GM19099 (cell line): ENCODE results near the gene TTLL4.

ENCODE experiments used
- POLR2A ChIP-seq: IDR thresholded peaks from 3 replicates; pipeline ENCODE4 v1.6.1; 2011; ENCODE audit warnings: low read depth; ENCODE audit not compliant: insufficient read length; ENCODE audit errors: extremely low read depth

TTLL4 gene

DNA sequence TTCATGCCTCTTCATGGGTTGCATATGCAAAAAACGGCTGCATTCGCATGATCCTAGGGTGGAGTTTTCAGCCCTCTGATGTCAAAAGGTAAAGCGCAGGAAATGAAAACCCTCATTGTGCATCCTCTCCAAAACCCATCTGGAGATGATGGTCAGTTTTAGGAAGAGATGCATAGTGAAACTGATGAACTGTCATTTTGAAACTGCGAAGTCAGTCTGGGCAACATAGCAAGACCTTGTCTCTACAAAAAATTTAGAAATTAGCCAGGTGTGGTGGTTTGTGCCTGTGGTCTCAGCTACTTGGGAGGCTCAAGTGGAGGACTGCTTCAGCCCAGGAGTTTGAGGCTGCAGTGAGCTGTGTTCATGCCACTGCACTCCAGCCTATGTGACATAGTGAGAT is 2.5 kb upstream of the TTLL4 start:
- TF ChIP-seq POLR2A, result no peak

DNA sequence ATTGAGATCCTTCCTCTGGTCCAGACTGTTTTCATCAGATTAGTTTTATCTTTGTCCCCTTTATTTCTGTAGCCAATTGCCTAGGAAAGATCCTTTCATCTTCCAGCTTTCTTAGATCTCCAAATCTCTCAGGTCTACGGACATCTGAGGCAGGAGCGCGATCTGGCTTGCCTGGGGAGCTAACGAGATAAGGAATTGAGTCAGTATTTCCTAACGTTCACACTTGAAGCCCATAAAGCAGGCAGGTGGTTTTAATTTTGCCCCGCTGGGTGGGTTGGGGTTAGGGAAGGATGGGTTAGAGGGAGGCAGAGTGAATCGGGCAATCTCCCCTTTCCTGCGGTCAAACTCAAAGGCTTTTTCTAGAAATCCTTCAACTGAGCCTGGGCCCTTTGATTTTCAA is 727 bp upstream of the TTLL4 start:
- no peak for TF ChIP-seq POLR2A

DNA sequence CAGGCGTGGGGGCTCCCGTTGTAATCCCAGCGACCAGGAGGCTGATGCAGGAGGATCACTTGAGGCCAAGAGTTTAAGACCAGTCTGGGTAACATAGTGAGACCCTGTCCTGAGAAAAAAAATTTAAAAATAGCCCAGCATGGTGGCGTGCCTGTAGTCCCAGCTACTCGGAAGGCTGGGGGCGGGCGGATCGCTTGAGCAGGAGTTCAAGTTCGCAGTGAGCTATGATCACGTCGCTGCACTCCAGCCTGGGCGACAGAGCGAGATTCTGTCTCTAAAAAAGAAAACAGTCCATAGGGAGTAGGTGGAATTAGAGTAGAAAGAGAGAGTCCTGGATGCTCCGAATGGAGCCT is 325 bp upstream of the TTLL4 start:
- no peak for TF ChIP-seq POLR2A

DNA sequence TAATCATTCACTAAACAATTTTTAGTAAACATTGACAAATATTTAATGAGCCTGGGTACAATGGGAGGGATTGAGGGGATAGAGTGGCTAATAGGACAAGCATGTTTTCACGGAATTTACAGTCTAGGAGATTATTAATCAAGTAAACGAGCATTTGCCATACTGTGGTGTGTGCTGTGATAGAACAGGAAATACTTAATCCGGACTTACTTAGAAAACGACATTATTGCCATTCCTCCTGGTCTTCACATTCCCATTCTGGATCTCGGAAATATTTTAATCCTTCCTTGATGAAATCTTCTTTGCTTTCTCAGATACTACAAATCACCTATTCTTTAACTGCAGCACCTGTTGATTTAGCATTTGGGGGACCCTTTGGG is 905 bp downstream of the TTLL4 start:
- TF ChIP-seq POLR2A, result no peak

DNA sequence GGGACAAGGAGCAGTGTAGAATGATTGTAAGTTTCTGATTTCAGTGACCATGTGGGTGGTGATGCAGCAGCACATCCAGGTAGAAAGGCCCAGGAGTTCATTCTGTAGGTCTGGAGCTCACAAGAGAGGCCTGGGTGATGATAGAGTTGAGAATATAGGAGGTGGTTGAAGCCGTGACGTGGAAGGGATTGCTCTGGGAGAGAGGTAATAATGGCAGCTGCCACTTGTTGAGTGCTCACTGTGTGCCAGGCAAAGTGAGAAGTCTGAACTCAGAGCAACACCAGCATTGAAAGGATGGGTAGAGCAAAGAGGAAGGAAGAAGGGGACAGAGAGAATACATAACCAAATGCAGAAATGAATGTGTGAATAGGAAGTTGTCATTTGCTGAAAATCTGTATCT is 3.3 kb downstream of the TTLL4 start:
- TF ChIP-seq POLR2A, result no peak

DNA sequence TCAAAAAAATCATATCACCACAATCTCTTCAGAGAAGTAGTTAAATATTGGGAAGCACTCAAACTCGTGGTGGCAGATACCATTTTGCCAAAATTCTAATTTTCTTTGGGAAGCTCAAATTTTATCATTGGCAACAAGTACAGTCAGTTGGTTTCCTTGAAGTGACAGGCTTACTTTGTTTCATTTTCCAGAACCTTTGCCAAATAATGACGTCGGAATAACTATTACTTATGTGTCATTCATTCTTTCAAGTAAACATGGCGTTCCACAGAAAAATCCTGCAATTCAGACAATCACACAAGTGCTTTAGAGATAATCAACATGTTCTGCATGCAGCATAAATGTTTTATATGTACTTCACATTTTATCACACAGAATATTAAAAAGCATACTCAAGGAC is 5.4 kb downstream of the TTLL4 start:
- no peak for TF ChIP-seq POLR2A

DNA sequence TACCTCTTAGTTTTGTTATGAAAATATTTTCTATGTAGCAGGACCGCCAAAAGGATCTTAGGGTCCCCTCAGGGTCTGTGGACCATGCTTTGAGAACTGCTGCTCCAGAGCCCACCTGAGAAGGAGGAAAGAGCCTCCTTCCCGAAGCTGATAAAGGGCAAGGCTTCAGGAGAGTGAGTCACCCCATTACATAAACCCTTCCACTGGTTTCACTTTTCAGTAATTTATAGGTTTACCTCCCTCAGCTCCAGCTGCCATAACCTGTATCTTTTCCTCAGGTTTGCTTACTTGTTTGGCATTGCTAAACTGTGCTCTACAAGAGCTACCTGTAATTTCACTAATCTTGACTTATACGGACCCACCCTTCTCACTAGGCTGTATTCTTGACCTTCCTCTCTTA is 6.6 kb downstream of the TTLL4 start:
- TF ChIP-seq POLR2A, result no peak

DNA sequence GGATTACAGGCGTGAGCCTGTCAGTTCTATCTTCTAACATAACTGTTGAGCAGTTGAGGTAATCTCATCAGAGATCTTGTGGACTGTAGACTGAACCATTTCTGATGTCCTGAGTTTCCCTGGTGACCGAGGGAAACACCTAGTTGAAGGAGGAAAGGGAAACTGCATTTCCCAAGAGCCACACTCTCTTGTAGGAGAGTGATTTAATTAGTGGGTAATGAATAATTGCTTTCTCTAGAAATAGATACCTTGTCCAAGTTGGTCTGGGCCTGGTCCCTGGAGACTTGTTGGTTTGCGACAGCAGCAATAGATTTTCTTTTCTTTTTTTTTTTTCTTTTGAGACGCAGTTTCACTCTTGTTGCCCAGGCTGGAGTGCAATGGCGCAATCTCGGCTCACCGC is 7.4 kb downstream of the TTLL4 start:
- TF ChIP-seq POLR2A, result no peak

DNA sequence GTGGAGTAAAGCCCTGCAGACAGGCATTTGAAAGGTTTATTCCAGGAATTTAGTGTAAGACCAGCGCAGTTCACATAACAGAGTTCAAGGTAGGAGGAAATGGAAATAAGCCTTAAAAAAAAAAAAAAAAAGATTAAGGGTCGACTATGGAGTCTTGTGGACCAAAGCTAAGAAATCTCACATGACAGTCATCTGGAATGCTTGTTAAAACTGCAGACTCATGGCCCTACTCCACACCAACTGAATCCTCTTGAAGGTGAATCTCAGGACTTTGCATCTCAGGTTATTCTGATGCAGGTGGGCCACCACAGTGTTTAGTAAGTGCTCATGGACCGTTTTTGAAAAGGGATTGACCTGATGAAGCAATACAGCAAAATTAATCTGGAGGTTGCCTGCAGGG is 8.8 kb downstream of the TTLL4 start:
- TF ChIP-seq POLR2A, result no peak

DNA sequence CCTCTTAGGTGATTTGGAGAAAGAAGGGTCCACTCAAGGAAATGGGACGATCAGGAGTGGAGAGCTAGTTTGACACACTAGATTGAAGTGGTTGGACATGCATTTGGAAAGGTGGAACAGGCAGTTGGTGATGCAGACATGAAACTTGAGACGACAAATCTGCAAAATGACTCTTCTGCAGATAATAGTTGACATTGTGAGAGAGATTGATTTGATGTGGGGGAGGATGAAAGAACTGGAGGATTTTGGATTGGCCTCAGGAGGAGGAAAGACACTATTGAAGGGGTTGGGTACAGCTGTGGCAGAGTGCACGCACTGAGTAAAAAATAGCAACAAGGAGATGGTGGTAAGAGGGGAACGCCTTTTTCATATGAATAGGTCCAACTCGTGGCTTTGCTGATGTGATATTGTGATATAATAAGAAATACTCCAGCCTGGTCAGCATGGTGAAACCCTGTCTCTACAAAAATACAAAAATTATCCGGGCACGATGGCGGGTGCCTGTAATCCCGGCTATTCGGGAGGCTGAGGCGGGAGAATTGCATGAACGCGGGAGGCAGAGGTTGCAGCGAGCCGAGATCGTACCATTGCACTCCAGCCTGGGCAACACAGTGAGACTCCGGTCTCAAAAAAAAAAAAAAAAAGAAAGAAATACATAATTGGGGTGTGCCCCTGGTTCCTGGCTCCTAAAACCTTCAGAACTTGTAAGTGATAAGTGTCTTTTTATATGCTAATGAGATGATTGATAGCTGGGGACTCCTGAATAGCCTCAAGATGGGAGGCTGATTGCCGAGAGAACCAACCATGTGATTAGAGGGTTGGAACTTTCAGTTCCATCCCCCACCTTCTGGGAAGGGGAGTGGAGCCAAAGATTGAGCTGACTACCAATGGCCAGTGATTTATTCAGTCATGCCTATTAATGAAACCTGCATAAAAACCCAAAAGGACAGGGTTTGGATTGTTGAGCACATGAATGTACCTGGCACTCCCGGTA is 9.7 kb downstream of the TTLL4 start:
- TF ChIP-seq POLR2A, result no peak

DNA sequence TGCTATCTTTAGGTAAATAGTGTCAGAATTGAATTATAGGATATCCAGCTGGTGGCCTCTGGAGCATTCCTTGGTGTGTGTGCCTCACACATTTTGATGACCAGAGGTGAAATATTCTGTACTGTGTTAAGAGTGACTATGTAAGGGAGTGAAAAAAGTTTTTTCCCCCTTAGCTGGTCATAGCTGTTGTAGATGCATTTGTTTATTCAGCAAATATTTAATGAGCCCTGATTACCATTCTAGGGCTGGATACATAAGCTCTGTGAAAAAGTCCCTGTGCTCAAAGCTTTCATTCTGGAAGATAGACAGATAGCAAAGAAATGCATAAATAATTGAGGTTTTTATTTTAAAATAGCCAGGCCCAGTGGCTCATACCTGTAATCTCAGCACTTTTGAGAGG is 10.9 kb downstream of the TTLL4 start:
- TF ChIP-seq POLR2A, result no peak

DNA sequence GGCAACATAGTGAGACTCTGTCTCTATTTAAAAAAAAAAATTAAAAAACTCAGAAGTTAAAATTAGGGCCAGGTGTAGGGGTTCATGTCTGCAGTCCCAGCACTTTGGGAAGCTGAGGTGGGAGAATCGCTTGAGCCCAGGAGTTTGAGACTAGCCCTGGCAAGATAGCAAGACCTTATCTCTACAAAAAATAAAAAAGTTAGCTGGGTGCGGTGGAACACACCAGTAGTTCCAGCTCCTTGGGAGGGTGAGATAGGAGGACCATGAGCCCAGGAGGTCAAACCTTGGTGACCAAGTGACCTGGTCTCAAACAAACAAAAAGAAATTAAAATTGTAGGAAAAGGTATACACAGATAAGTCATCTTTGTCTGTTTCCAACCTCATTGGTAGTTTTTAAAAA is 11.3 kb downstream of the TTLL4 start:
- TF ChIP-seq POLR2A, result no peak

DNA sequence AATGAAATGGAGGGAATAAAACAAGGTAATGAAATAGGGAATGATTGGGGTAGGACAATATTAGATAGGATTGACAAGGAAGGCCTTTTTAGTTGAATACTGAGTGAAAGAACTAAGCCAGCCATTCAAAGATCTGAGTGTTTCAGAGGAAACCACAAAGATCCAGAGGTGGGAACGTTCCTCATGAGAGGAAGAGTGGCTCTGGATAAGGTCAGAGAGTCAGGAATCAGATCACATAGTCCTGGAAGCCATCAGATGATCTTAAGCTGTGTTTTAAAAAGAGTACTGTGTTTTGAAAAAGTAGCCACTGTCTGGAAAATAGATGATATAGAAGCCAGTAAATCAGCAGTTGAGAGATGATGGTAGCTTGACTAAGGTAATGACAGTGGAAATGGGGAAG is 11.8 kb downstream of the TTLL4 start:
- TF ChIP-seq POLR2A, result no peak

DNA sequence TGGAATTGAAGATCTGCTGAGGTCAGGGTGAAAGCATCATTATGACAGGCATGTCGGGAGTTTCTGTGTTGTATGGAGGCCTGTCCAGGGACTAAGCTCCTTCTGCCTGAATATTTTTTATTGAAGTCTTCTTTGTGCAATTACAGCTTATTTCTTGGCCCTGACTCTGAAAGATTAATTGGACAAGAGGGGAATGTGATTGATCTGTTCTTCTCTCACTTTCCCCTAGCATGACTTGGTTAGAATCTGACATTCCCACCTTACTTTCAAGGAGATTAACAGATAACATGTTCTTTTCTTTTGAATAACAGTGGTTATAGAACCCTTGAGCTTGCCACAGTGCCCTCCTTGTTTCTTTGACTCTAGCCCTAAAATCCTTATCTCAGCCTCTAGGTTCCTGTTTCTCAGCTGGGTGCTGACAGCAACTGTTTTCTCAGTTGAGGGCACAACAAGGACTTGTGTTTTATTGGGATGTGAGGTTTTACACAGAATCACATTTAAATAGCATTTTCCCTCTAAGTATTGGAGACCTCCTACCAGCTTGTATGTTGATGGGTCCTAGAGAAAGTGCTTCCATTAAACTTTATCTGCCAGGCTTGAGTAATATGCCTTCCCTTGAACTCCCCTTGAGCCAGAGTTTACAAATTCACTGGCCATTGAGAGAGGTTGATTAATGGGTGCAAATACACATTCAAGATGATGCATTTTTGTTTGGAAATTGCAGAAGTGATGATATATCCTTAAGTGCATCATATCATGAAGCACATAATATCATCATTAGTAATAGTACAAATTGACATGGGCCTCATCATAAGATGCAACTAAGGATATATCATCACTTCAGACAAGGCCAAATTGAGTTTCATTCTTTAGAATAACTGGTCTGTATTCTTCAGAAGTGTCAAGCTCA is 12.5 kb downstream of the TTLL4 start:
- TF ChIP-seq POLR2A, result no peak

DNA sequence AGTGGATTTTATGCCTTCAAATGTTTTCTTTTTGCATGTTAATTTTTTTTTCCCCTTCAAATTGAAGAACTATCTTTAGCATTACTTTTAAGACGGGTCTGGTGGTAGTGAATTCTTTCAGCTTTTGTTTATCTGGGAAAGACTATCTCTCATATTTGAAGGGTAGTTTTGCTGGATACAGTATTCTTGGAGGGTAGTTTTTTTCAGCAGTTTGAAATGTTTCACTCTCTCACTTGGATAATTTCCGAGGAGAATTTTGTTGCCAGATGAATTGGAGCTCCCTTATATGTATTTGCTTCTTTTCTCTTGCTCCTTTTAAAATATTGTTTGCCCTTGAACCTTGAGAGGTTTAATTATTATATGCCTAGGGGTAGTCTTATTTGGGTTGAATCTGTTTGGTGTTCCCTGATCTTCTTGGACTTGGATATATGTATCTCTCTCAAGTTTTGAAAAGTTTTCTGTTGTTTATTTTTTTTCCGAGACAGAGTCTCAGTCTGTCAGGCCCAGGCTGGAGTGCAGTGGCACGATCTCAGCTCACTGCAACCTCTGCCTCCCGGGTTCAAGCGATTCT is 15.5 kb downstream of the TTLL4 start:
- TF ChIP-seq POLR2A, result no peak
